Neural progenitor cell (in vitro differentiated cells): Measurements from ENCODE around the gene LILRB3. TPM values are rescaled to one million over a fixed set of nuclear protein-coding genes. Genes with fewer than 3 reads are reported as not detected.

Source experiments
- DNase-seq: peaks from one replicate; pipeline ENCODE4 v3.0.0-alpha.2; 2016; ENCODE audit warnings: low spot score
- H2AFZ ChIP-seq: fragments of 200-600 bp; sonication (generic); replicated peaks from 2 replicates; pipeline ENCODE4 v1.6.1; 2016; ENCODE audit warnings: antibody characterized with exemption
- H3F3A ChIP-seq: fragments of 200-600 bp; sonication (generic); 2 replicates; pipeline ENCODE4 v1.6.1; 2016; ENCODE audit warnings: antibody characterized with exemption, low read depth
- H3K27ac ChIP-seq: fragments of 200-600 bp; sonication (generic); 2 replicates; pipeline ENCODE4 v1.5.1; 2016; ENCODE audit warnings: mild to moderate bottlenecking
- H3K27me3 ChIP-seq: fragments of 200-600 bp; sonication (generic); 2 replicates; pipeline ENCODE4 v1.6.1; 2016; ENCODE audit warnings: mild to moderate bottlenecking, moderate library complexity
- H3K36me3 ChIP-seq: fragments of 200-600 bp; sonication (generic); 2 replicates; pipeline ENCODE4 v1.5.1; 2016
- H3K4me1 ChIP-seq: fragments of 200-600 bp; sonication (generic); 2 replicates; pipeline ENCODE4 v1.6.1; 2016; ENCODE audit warnings: mixed run types
- H3K4me2 ChIP-seq: fragments of 200-600 bp; sonication (generic); 2 replicates; pipeline ENCODE4 v1.6.1; 2016
- H3K4me3 ChIP-seq: fragments of 200-600 bp; sonication (generic); 2 replicates; pipeline ENCODE4 v1.5.1; 2016
- H3K79me2 ChIP-seq: fragments of 200-600 bp; sonication (generic); 2 replicates; pipeline ENCODE4 v1.6.1; 2016; ENCODE audit warnings: low read depth
- H3K9ac ChIP-seq: fragments of 200-600 bp; sonication (generic); 2 replicates; pipeline ENCODE4 v1.6.1; 2016
- H3K9me3 ChIP-seq: fragments of 200-600 bp; sonication (generic); 2 replicates; pipeline ENCODE4 v1.5.1; 2016; ENCODE audit warnings: low read depth
- H4K20me1 ChIP-seq: fragments of 200-600 bp; sonication (generic); 2 replicates; pipeline ENCODE4 v1.6.1; 2016; ENCODE audit warnings: low read depth
- H3K27ac Mint-ChIP-seq: 3 replicates; pipeline ENCODE4 v1.8.0; 2021; ENCODE audit warnings: mixed read lengths
- H3K27me3 Mint-ChIP-seq: 2 replicates; pipeline ENCODE4 v1.8.0; 2022; ENCODE audit warnings: low read depth, mild to moderate bottlenecking, inconsistent platforms, moderate library complexity, mixed read lengths; ENCODE audit not compliant: insufficient read depth
- H3K36me3 Mint-ChIP-seq: 3 replicates; pipeline ENCODE4 v1.8.0; 2021; ENCODE audit warnings: mixed read lengths
- H3K4me1 Mint-ChIP-seq: 3 replicates; pipeline ENCODE4 v1.8.0; 2021; ENCODE audit warnings: mixed read lengths
- H3K4me3 Mint-ChIP-seq: 3 replicates; pipeline ENCODE4 v1.8.0; 2021; ENCODE audit warnings: mild to moderate bottlenecking, moderate library complexity, mixed read lengths
- H3K9me3 Mint-ChIP-seq: 3 replicates; pipeline ENCODE4 v1.8.0; 2020; ENCODE audit warnings: mixed read lengths
- CTCF ChIP-seq: fragments of 200-600 bp; sonication (generic); IDR thresholded peaks from 2 replicates; pipeline ENCODE4 v1.5.1; 2017; ENCODE audit warnings: antibody characterized with exemption, mild to moderate bottlenecking
- EZH2 ChIP-seq: fragments of 200-600 bp; sonication (generic); IDR thresholded peaks from 2 replicates; pipeline ENCODE4 v1.6.1; 2017; ENCODE audit warnings: antibody characterized with exemption, mild to moderate bottlenecking, moderate library complexity
- EZH2phosphoT487 ChIP-seq: fragments of 200-600 bp; sonication (generic); IDR thresholded peaks from 2 replicates; pipeline ENCODE4 v1.6.1; 2017; ENCODE audit warnings: antibody characterized with exemption
- total RNA-seq: library from RNA; depleted of rRNA; stranded (reverse); fragments of >200 nt; gene quantifications from 2 replicates; pipeline ENCODE4 v1.2.3, GENCODE V29; 2015; ENCODE audit warnings: low replicate concordance

LILRB3 gene
- total RNA-seq, 1 donor from 2014 or later = not detected

- Histone ChIP-seq H4K20me1 (peaks cover 25% of the 10 kb centered on the region), H3K4me2 (no peak overlapping the region), H3F3A (peaks cover 23% of the 10 kb centered on the region), H3K9ac (no peak overlapping the region), H3K9me3 (no peaks in the 10 kb centered on the region), H3K36me3 (no peaks in the 10 kb centered on the region), H3K4me3 (no peak overlapping the region), H3K27me3 (no peaks in the 10 kb centered on the region), H3K27ac (no peak overlapping the region), H3K4me1 (peaks cover 4% of the 10 kb centered on the region), H3K79me2 (no peaks in the 10 kb centered on the region), H2AFZ (no peak overlapping the region)
- TF ChIP-seq CTCF (no peak), EZH2 (no peak), EZH2phosphoT487 (no peak)
- Mint-ChIP-seq H3K36me3 (peaks cover 10% of the 10 kb centered on the region), H3K4me3 (peak overlapping the region; percentile 18), H3K9me3 (no peaks in the 10 kb centered on the region), H3K4me1 (peaks cover 24% of the 10 kb centered on the region), H3K27ac (peak overlapping the region; percentile 57), H3K27me3 (peaks cover 7% of the 10 kb centered on the region)
- peak; percentile 66 for DNase-seq
Measured at GRCh38 chr19:54178581-54179261, 44.1 kb downstream of the LILRB3 start.

GRCh38 chr19:54173951-54174834, 48.6 kb downstream of the LILRB3 start:
- H3K9me3 Mint-ChIP-seq = no peaks in the 10 kb centered on the region
- peaks cover 8% of the 10 kb centered on the region for H3K27me3 Mint-ChIP-seq
- H3K9ac ChIP-seq = no peak overlapping the region
- H3K4me1 ChIP-seq = peaks cover 3% of the 10 kb centered on the region
- no peak for TF ChIP-seq EZH2phosphoT487
- no peak for TF ChIP-seq CTCF
- no peak for TF ChIP-seq EZH2
- H3K27ac Mint-ChIP-seq = no peak overlapping the region
- H2AFZ ChIP-seq = no peak overlapping the region
- no peaks in the 10 kb centered on the region for H3K36me3 ChIP-seq
- H3K79me2 ChIP-seq = no peaks in the 10 kb centered on the region
- H3K4me3 Mint-ChIP-seq = no peak overlapping the region
- H3K4me1 Mint-ChIP-seq = peaks cover 12% of the 10 kb centered on the region
- peaks cover 10% of the 10 kb centered on the region for H4K20me1 ChIP-seq
- peaks cover 8% of the 10 kb centered on the region for H3K36me3 Mint-ChIP-seq
- H3K27me3 ChIP-seq = no peaks in the 10 kb centered on the region
- peaks cover 16% of the 10 kb centered on the region for H3F3A ChIP-seq
- no peaks in the 10 kb centered on the region for H3K9me3 ChIP-seq
- no peak overlapping the region for H3K4me3 ChIP-seq
- H3K27ac ChIP-seq = no peak overlapping the region
- H3K4me2 ChIP-seq = no peak overlapping the region
- no peak for DNase-seq

- Histone ChIP-seq H4K20me1 (peaks cover 3% of the 10 kb centered on the region), H3K4me3 (no peak overlapping the region), H3K36me3 (no peaks in the 10 kb centered on the region), H2AFZ (no peak overlapping the region), H3K27me3 (no peaks in the 10 kb centered on the region), H3K4me2 (no peak overlapping the region), H3K27ac (no peak overlapping the region), H3K4me1 (peaks cover 3% of the 10 kb centered on the region), H3K9ac (no peak overlapping the region), H3F3A (peaks cover 16% of the 10 kb centered on the region), H3K79me2 (no peaks in the 10 kb centered on the region), H3K9me3 (no peaks in the 10 kb centered on the region)
- no peaks in the 10 kb centered on the region for H3K9me3 Mint-ChIP-seq
- no peak for TF ChIP-seq CTCF
- no peak for TF ChIP-seq EZH2
- TF ChIP-seq EZH2phosphoT487 = no peak
- peaks cover 9% of the 10 kb centered on the region for H3K27me3 Mint-ChIP-seq
- peaks cover 4% of the 10 kb centered on the region for H3K4me1 Mint-ChIP-seq
- DNase-seq = no peak
- no peak overlapping the region for H3K27ac Mint-ChIP-seq
- no peak overlapping the region for H3K4me3 Mint-ChIP-seq
- peaks cover 7% of the 10 kb centered on the region for H3K36me3 Mint-ChIP-seq
Measured at GRCh38 chr19:54173359-54173699, 49.5 kb downstream of the LILRB3 start.
